Muscle of leg (tissue), 16 donors: ENCODE measurements around the gene CAMKK1. TPM values are rescaled to one million over a fixed set of nuclear protein-coding genes. Genes with fewer than 3 reads are reported as not detected.

Experiments
- DNase-seq: peaks from one replicate; pipeline ENCODE4 v3.0.0; 2013
- H3K27ac ChIP-seq: one replicate; pipeline ENCODE4 v1.5.1; 2013; ENCODE audit warnings: mild to moderate bottlenecking, low read length, control low read depth
- H3K27me3 ChIP-seq: one replicate; pipeline ENCODE4 v1.6.1; 2013; ENCODE audit warnings: low read length; ENCODE audit not compliant: control insufficient read depth, insufficient read depth
- H3K36me3 ChIP-seq: one replicate; pipeline ENCODE4 v1.6.1; 2013; ENCODE audit warnings: low read length; ENCODE audit not compliant: control insufficient read depth, insufficient read depth
- H3K4me1 ChIP-seq: one replicate; pipeline ENCODE4 v1.6.1; 2013; ENCODE audit warnings: low read length; ENCODE audit not compliant: control insufficient read depth, insufficient read depth
- H3K4me3 ChIP-seq: one replicate; pipeline ENCODE4 v1.5.1; 2013; ENCODE audit warnings: low read length, control low read depth
- H3K9me3 ChIP-seq: replicated peaks from 2 replicates; pipeline ENCODE4 v1.6.1; 2013; ENCODE audit warnings: low read depth, low read length; ENCODE audit not compliant: control insufficient read depth
- WGBS: methylation state at CpG from one replicate; pipeline ENCODE4 v1.1.5; 2013; ENCODE audit warnings: missing lambda C conversion rate; ENCODE audit not compliant: insufficient coverage; 5-methylcytosine and 5-hydroxymethylcytosine counted together
- long read RNA-seq, 11 donors: transcript quantifications; one replicate each; lab custom pipeline, GENCODE V29; 2026
- polyA plus RNA-seq, 8 donors: library from polyadenylated mRNA; unstranded; fragments of 120-200 nt; gene quantifications; one replicate each; pipeline versions ENCODE4 v1.2.1 to v1.2.3, GENCODE V29; 2013; ENCODE audit warnings: inconsistent platforms in 1 of 8, low replicate concordance in 1 of 8; ENCODE audit not compliant: insufficient read length in 8 of 8, insufficient read depth in 1 of 8
- total RNA-seq: library from RNA; stranded (reverse); fragments of 120-200 nt; gene quantifications from one replicate; pipeline ENCODE4 v1.2.4, GENCODE V29; 2013

The CAMKK1 gene
- total RNA-seq = 6.3 TPM
- 1 to 10 TPM; 5.9 to 9.5 (median 7.7) TPM for polyA plus RNA-seq
- long read RNA-seq, donor 1 = 0 reads
- long read RNA-seq, donor 2 = 0 reads
- long read RNA-seq, donor 3, partial matches to known transcripts = 0 of 1 reads
- long read RNA-seq, donor 3, other reads (novel, unspliced or antisense) = 0 of 1 reads
- long read RNA-seq, donor 4 = 0 reads
- long read RNA-seq, donor 5, partial matches to known transcripts = 0 of 1 reads
- long read RNA-seq, donor 5, other reads (novel, unspliced or antisense) = 0 of 1 reads
- long read RNA-seq, donor 6 = 0 reads
- long read RNA-seq, donor 7 = 0 reads
- long read RNA-seq, donor 8, partial matches to known transcripts = 0 of 1 reads
- long read RNA-seq, donor 8, other reads (novel, unspliced or antisense) = 0 of 1 reads
- long read RNA-seq, donor 9 = 0 reads
- long read RNA-seq, donor 10 = 0 reads
- long read RNA-seq, donor 11 = 0 reads

- Histone ChIP-seq H3K36me3 (no peaks in the 10 kb centered on the region), H3K27ac (peak within 1 kb of the TSS; percentile 74), H3K4me1 (peaks cover 77% of the 10 kb centered on the region), H3K4me3 (peak within 1 kb of the TSS; percentile 58), H3K9me3 (no peaks in the 10 kb centered on the region), H3K27me3 (no peaks in the 10 kb centered on the region)
- DNase-seq = peak; percentile 96
- WGBS = 3% methylated on average over 68 of the region's 75 CpGs
Measured at GRCh38 chr17:3893003-3893719, at the start of gene CAMKK1. CAMKK1 (minus strand) TSS chr17:3893053; CDS start chr17:3885687, 7,366 bp downstream.

- 95% methylated on average over 31 of the region's 48 CpGs for WGBS
- no peak for DNase-seq
- Histone ChIP-seq H3K9me3 (no peaks in the 10 kb centered on the region), H3K27ac (no peak overlapping the region), H3K4me1 (peaks cover 17% of the 10 kb centered on the region), H3K4me3 (no peak overlapping the region), H3K36me3 (no peaks in the 10 kb centered on the region), H3K27me3 (no peaks in the 10 kb centered on the region)
Measured at GRCh38 chr17:3940965-3941698, 48.3 kb upstream of the CAMKK1 start.

- H3K4me1 ChIP-seq = peaks cover 6% of the 10 kb centered on the region
- no peak for DNase-seq
- no peak overlapping the region for H3K4me3 ChIP-seq
- 96% methylated on average over 14 of the region's 17 CpGs for WGBS
- no peak overlapping the region for H3K27ac ChIP-seq
- H3K27me3 ChIP-seq = no peaks in the 10 kb centered on the region
- H3K36me3 ChIP-seq = no peaks in the 10 kb centered on the region
- no peaks in the 10 kb centered on the region for H3K9me3 ChIP-seq
Measured at GRCh38 chr17:3937359-3937758, 44.5 kb upstream of the CAMKK1 start.

- no peaks in the 10 kb centered on the region for H3K27me3 ChIP-seq
- WGBS = 91% methylated on average over 7 of the region's 9 CpGs
- DNase-seq = no peak
- H3K4me1 ChIP-seq = peaks cover 6% of the 10 kb centered on the region
- H3K36me3 ChIP-seq = no peaks in the 10 kb centered on the region
- H3K4me3 ChIP-seq = no peak overlapping the region
- H3K27ac ChIP-seq = no peak overlapping the region
- H3K9me3 ChIP-seq = no peaks in the 10 kb centered on the region
Measured at GRCh38 chr17:3935825-3936355, 43.0 kb upstream of the CAMKK1 start.

GRCh38 chr17:3935140-3935542 is 42.3 kb upstream of the CAMKK1 start:
- Histone ChIP-seq H3K9me3 (no peaks in the 10 kb centered on the region), H3K27me3 (no peaks in the 10 kb centered on the region), H3K36me3 (no peaks in the 10 kb centered on the region)

GRCh38 chr17:3929764-3930163 is 36.9 kb upstream of the CAMKK1 start:
- Histone ChIP-seq H3K4me3 (no peak overlapping the region), H3K27me3 (no peaks in the 10 kb centered on the region), H3K9me3 (no peaks in the 10 kb centered on the region), H3K36me3 (no peaks in the 10 kb centered on the region), H3K4me1 (peaks cover 40% of the 10 kb centered on the region), H3K27ac (no peak overlapping the region)
- no peak for DNase-seq
- 100% methylated on average over 1 of the region's 1 CpG for WGBS

More at GRCh38 chr17:3935140-3935542, 42.3 kb upstream of the CAMKK1 start:
- H3K4me1 ChIP-seq = peaks cover 6% of the 10 kb centered on the region
- H3K4me3 ChIP-seq = no peak overlapping the region
- WGBS = no CpG with 5 or more reads among the region's 10 CpGs
- H3K27ac ChIP-seq = no peak overlapping the region
- peak; percentile 84 for DNase-seq

GRCh38 chr17:3929181-3929580 is 36.3 kb upstream of the CAMKK1 start:
- WGBS = 94% methylated on average over 12 of the region's 12 CpGs
- peaks cover 45% of the 10 kb centered on the region for H3K4me1 ChIP-seq
- no peaks in the 10 kb centered on the region for H3K9me3 ChIP-seq
- DNase-seq = no peak
- H3K36me3 ChIP-seq = no peaks in the 10 kb centered on the region
- H3K27ac ChIP-seq = no peak overlapping the region
- no peak overlapping the region for H3K4me3 ChIP-seq
- H3K27me3 ChIP-seq = no peaks in the 10 kb centered on the region

- Histone ChIP-seq H3K36me3 (no peaks in the 10 kb centered on the region), H3K4me1 (peaks cover 46% of the 10 kb centered on the region), H3K9me3 (no peaks in the 10 kb centered on the region), H3K4me3 (no peak overlapping the region), H3K27ac (peak overlapping the region; percentile 67), H3K27me3 (no peaks in the 10 kb centered on the region)
- DNase-seq = no peak
- WGBS = 85% methylated on average over 14 of the region's 16 CpGs
Measured at GRCh38 chr17:3928406-3928805, 35.6 kb upstream of the CAMKK1 start.

GRCh38 chr17:3927628-3928340 is 34.9 kb upstream of the CAMKK1 start:
- peaks cover 46% of the 10 kb centered on the region for H3K4me1 ChIP-seq
- no peaks in the 10 kb centered on the region for H3K27me3 ChIP-seq
- peak; percentile 62 for DNase-seq
- 58% methylated on average over 14 of the region's 15 CpGs for whole genome bisulfite sequencing
- H3K36me3 ChIP-seq = no peaks in the 10 kb centered on the region
- H3K4me3 ChIP-seq = no peak overlapping the region
- peak overlapping the region; percentile 67 for H3K27ac ChIP-seq
- no peaks in the 10 kb centered on the region for H3K9me3 ChIP-seq
